Naive thymus-derived CD4-positive, alpha-beta T cell (primary cell): ENCODE data around the gene CXCR2. TPM values are rescaled to one million over a fixed set of nuclear protein-coding genes. Genes with fewer than 3 reads are reported as not detected.

ENCODE experiments used
- ATAC-seq: fragments of 150-1000 bp; cut with Tn5 transposase; 2 replicates; pipeline ENCODE4 v1.10.0; 2021; ENCODE audit warnings: mild to moderate bottlenecking, moderate library complexity
- CTCF ChIA-PET: fragments of 350-600 bp; sonication (Branson Sonifier 250); formaldehyde crosslinking; loops from one replicate; lab custom pipeline; 2021; ENCODE audit warnings: antibody characterized with exemption; lab: Charles Lee
- POLR2A ChIA-PET: fragments of 350-600 bp; sonication (Branson Sonifier 250); formaldehyde crosslinking; loops from one replicate; lab custom pipeline; 2021; ENCODE audit warnings: antibody characterized with exemption, inconsistent platforms; lab: Charles Lee
- DNase-seq, 9 donors: peaks; one replicate each; pipeline versions ENCODE4 v3.0.0 to v3.0.0-alpha.2; 2020 to 2022; ENCODE audit warnings: mixed read lengths in 1 of 9
- H3K27ac ChIP-seq: one replicate; pipeline ENCODE4 v1.7.0; 2013; ENCODE audit warnings: mild to moderate bottlenecking, low read depth, low read length, moderate library complexity
- H3K27me3 ChIP-seq, 2 donors: one replicate each; pipeline ENCODE4 v1.7.0; 2013; ENCODE audit warnings: low read length in 2 of 2, mild to moderate bottlenecking in 2 of 2, moderate library complexity in 2 of 2; ENCODE audit not compliant: control insufficient read depth in 2 of 2, insufficient read depth in 2 of 2
- H3K36me3 ChIP-seq, 3 experiments: 1 replicate in 2 of 3; 2 replicates in 1 of 3; pipeline ENCODE4 v1.7.0; 2013; ENCODE audit warnings: low read length in 3 of 3, mild to moderate bottlenecking in 3 of 3, moderate library complexity in 1 of 3; ENCODE audit not compliant: insufficient read depth in 3 of 3, control insufficient read depth in 2 of 3
- H3K4me1 ChIP-seq, 2 donors: one replicate each; pipeline ENCODE4 v1.7.0; 2013; ENCODE audit warnings: low read length in 2 of 2, mild to moderate bottlenecking in 2 of 2, moderate library complexity in 1 of 2; ENCODE audit not compliant: control insufficient read depth in 2 of 2, insufficient read depth in 2 of 2
- H3K4me3 ChIP-seq: 2 replicates; pipeline ENCODE4 v1.7.0; 2013; ENCODE audit warnings: mild to moderate bottlenecking, low read length
- H3K9me3 ChIP-seq, 3 experiments: 1 replicate in 2 of 3; 2 replicates in 1 of 3; pipeline ENCODE4 v1.7.0; 2013; ENCODE audit warnings: low read length in 3 of 3; ENCODE audit not compliant: control insufficient read depth in 2 of 3
- H3K27ac Mint-ChIP-seq, 9 donors: one replicate each; pipeline ENCODE4 v1.8.0; 2020 to 2022; ENCODE audit warnings: mixed read lengths in 9 of 9, mild to moderate bottlenecking in 8 of 9, moderate library complexity in 5 of 9, inconsistent platforms in 2 of 9
- H3K27me3 Mint-ChIP-seq, 5 donors: one replicate each; pipeline ENCODE4 v1.8.0; 2021 to 2022; ENCODE audit warnings: mixed read lengths in 5 of 5, mild to moderate bottlenecking in 1 of 5
- H3K36me3 Mint-ChIP-seq, 5 donors: one replicate each; pipeline ENCODE4 v1.8.0; 2020 to 2022; ENCODE audit warnings: mixed read lengths in 5 of 5, mild to moderate bottlenecking in 3 of 5, inconsistent platforms in 1 of 5
- H3K4me1 Mint-ChIP-seq, 7 donors: one replicate each; pipeline ENCODE4 v1.8.0; 2020 to 2022; ENCODE audit warnings: mixed read lengths in 7 of 7, mild to moderate bottlenecking in 3 of 7, inconsistent platforms in 1 of 7
- H3K4me3 Mint-ChIP-seq, 10 donors: one replicate each; pipeline ENCODE4 v1.8.0; 2020 to 2022; ENCODE audit warnings: mild to moderate bottlenecking in 10 of 10, mixed read lengths in 10 of 10, moderate library complexity in 6 of 10, inconsistent platforms in 2 of 10
- H3K9me3 Mint-ChIP-seq, 11 donors: one replicate each; pipeline ENCODE4 v1.8.0; 2020 to 2022; ENCODE audit warnings: mixed read lengths in 11 of 11, mild to moderate bottlenecking in 4 of 11, inconsistent platforms in 1 of 11, moderate library complexity in 1 of 11
- intact Hi-C, 2 donors: fragments of 100-400 bp; cut with micrococcal nuclease; formaldehyde crosslinking; loops; one replicate each; pipeline ENCODE4 v1.15.1; 2023
- polyA plus RNA-seq, 2 donors: library from polyadenylated mRNA; unstranded; fragments of 300-500 nt; fragmentation: Illumina TruSeq; gene quantifications; one replicate each; pipeline ENCODE4 v1.2.3, GENCODE V29; 2021
- total RNA-seq, 6 experiments: library from RNA in 5 of 6; stranded (reverse) in 5 of 6; gene quantifications; 1 replicate in 5 of 6; 2 replicates in 1 of 6; pipeline ENCODE4 v1.2.3 and lab custom pipeline; 2021 to 2026

CXCR2 gene
- total and polyA plus RNA-seq, 7 experiments from 2014 or later: 0.13 to 3.0 (median 0.73) TPM; not detected in 4

GRCh38 chr2:218138047-218138446, 12.2 kb downstream of the CXCR2 start:
- ATAC-seq (no peak), DNase-seq (no peak)
- H3K27ac Mint-ChIP-seq: no peak overlapping the region
- peaks cover 0 to 9% (median 0%) of the 10 kb centered on the region in 7 donors for H3K4me1 Mint-ChIP-seq
- H3K27me3 ChIP-seq: no peaks in the 10 kb centered on the region
- H3K9me3 Mint-ChIP-seq: peaks cover 0 to 4% (median 0%) of the 10 kb centered on the region in 11 donors
- H3K36me3 ChIP-seq: no peaks in the 10 kb centered on the region
- H3K9me3 ChIP-seq: no peaks in the 10 kb centered on the region
- ChIA-PET POLR2A (no interaction called here), CTCF (no interaction called here)
- no peak overlapping the region for H3K4me3 ChIP-seq
- no peaks in the 10 kb centered on the region for H3K4me1 ChIP-seq
- peaks cover 17 to 42% (median 32%) of the 10 kb centered on the region in 5 donors for H3K27me3 Mint-ChIP-seq
- intact Hi-C loops: no loop called here
- H3K36me3 Mint-ChIP-seq: no peaks in the 10 kb centered on the region
- no peak overlapping the region for H3K27ac ChIP-seq
- H3K4me3 Mint-ChIP-seq: no peak overlapping the region

GRCh38 chr2:218145124-218145523, 19.3 kb downstream of the CXCR2 start:
- no peaks in the 10 kb centered on the region for H3K27me3 ChIP-seq
- H3K9me3 ChIP-seq: no peaks in the 10 kb centered on the region
- DNase-seq (no peak), ATAC-seq (no peak)
- intact Hi-C loops: no loop called here
- no peak overlapping the region for H3K27ac ChIP-seq
- Mint-ChIP-seq H3K27ac (no peak overlapping the region), H3K9me3 (peaks cover 0 to 7% (median 3%) of the 10 kb centered on the region in 11 donors), H3K4me1 (peaks cover 0 to 5% (median 0%) of the 10 kb centered on the region in 7 donors), H3K4me3 (no peak overlapping the region), H3K27me3 (peaks cover 0 to 28% (median 3%) of the 10 kb centered on the region in 5 donors), H3K36me3 (no peaks in the 10 kb centered on the region)
- H3K36me3 ChIP-seq: no peaks in the 10 kb centered on the region
- no peaks in the 10 kb centered on the region for H3K4me1 ChIP-seq
- H3K4me3 ChIP-seq: no peak overlapping the region
- ChIA-PET POLR2A (no interaction called here), CTCF (no interaction called here)

DNA sequence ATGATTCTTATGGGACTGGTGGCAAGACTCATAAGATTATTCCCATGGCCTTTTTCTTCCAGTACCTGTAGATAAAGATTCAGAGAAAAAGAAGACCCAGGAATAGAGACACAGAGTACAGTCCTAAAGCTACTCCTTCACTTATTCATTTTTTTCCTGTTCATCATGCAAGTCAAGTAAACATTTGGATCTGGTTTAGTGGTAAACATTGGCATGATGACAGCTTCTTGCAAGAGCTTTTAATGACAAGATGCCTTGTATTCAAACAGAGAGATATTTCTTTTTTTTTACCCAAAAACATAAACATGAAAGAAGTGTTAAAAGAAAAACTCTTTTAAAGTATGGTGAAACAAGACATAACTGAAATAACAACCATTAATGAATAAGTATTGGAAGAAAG, 20.2 kb downstream of the CXCR2 start:
- Histone ChIP-seq H3K27me3 (no peaks in the 10 kb centered on the region), H3K27ac (no peak overlapping the region), H3K4me1 (no peaks in the 10 kb centered on the region), H3K9me3 (no peaks in the 10 kb centered on the region), H3K4me3 (no peak overlapping the region), H3K36me3 (no peaks in the 10 kb centered on the region)
- H3K4me3 Mint-ChIP-seq: no peak overlapping the region
- peaks cover 0 to 30% (median 0%) of the 10 kb centered on the region in 5 donors for H3K27me3 Mint-ChIP-seq
- no peaks in the 10 kb centered on the region for H3K36me3 Mint-ChIP-seq
- H3K9me3 Mint-ChIP-seq: peaks cover 0 to 7% (median 3%) of the 10 kb centered on the region in 11 donors
- intact Hi-C loops: no loop called here
- peaks cover 0 to 8% (median 0%) of the 10 kb centered on the region in 7 donors for H3K4me1 Mint-ChIP-seq
- no peak for ATAC-seq
- ChIA-PET CTCF (no interaction called here), POLR2A (interaction anchor here (0.7 kb wide), 1 partner anchor 22 kb away, joined by 3 read pairs; no protein-coding TSS in a partner anchor)
- DNase-seq: no peak
- no peak overlapping the region for H3K27ac Mint-ChIP-seq

- CTCF ChIA-PET: no interaction called here
Observed at GRCh38 chr2:218149098-218149497, 23.3 kb downstream of the CXCR2 start.

DNA sequence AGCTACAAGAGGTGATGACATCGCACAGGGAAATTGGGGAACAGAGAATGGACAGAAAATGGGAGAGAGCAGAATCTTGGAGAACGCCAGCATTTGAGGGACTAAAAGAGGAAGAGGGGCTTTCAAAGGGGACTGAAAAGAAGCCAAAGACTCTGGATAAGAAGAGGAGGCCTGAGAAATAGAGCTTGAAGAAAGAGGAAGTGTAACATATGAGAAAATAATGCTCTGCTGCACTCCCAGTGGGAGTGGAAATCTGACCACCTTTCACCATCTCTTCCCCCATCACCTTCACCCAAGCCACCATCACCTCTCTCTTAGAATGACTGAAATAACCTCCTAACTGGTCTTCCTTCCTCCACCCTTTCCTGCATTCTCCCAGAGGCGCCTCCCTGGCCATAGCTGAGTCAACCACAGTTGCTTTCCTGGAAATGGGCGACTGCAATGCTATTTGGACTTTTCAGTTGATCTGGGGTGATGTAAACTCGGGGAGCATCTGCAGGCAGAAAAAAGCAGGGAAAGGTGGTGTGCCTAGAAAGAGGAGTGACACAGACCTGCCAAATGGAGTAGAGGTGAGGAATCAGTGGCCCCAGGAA, 24.1 kb downstream of the CXCR2 start:
- H3K36me3 Mint-ChIP-seq: no peaks in the 10 kb centered on the region
- H3K27me3 Mint-ChIP-seq: peaks cover 0 to 30% (median 0%) of the 10 kb centered on the region in 5 donors
- H3K27ac Mint-ChIP-seq: no peak overlapping the region
- peaks cover 0 to 8% (median 0%) of the 10 kb centered on the region in 7 donors for H3K4me1 Mint-ChIP-seq
- H3K4me3 Mint-ChIP-seq: no peak overlapping the region
- Histone ChIP-seq H3K27ac (no peak overlapping the region), H3K9me3 (no peaks in the 10 kb centered on the region), H3K4me1 (no peaks in the 10 kb centered on the region), H3K4me3 (no peak overlapping the region), H3K36me3 (no peaks in the 10 kb centered on the region), H3K27me3 (no peaks in the 10 kb centered on the region)
- ChIA-PET POLR2A (no interaction called here), CTCF (no interaction called here)
- no peak for DNase-seq
- no peak for ATAC-seq
- intact Hi-C loops: no loop called here
- peaks cover 0 to 6% (median 0%) of the 10 kb centered on the region in 11 donors for H3K9me3 Mint-ChIP-seq

More at GRCh38 chr2:218149098-218149497, 23.3 kb downstream of the CXCR2 start:
- no peak overlapping the region for H3K27ac Mint-ChIP-seq
- DNase-seq (no peak), ATAC-seq (no peak)
- H3K4me1 ChIP-seq: no peaks in the 10 kb centered on the region
- peaks cover 0 to 7% (median 0%) of the 10 kb centered on the region in 11 donors for H3K9me3 Mint-ChIP-seq
- peaks cover 0 to 27% (median 0%) of the 10 kb centered on the region in 5 donors for H3K27me3 Mint-ChIP-seq
- no peak overlapping the region for H3K4me3 Mint-ChIP-seq
- no peaks in the 10 kb centered on the region for H3K36me3 ChIP-seq
- intact Hi-C loops: no loop called here
- peaks cover 0 to 8% (median 0%) of the 10 kb centered on the region in 7 donors for H3K4me1 Mint-ChIP-seq
- H3K27ac ChIP-seq: no peak overlapping the region
- no peaks in the 10 kb centered on the region for H3K36me3 Mint-ChIP-seq
- no peaks in the 10 kb centered on the region for H3K9me3 ChIP-seq
- no peak overlapping the region for H3K4me3 ChIP-seq
- POLR2A ChIA-PET: interaction anchor here (0.6 kb wide), 1 partner anchor 34 kb away, joined by 3 read pairs; no protein-coding TSS in a partner anchor
- H3K27me3 ChIP-seq: no peaks in the 10 kb centered on the region

- Mint-ChIP-seq H3K36me3 (no peaks in the 10 kb centered on the region), H3K9me3 (peaks cover 0 to 1% (median 0%) of the 10 kb centered on the region in 11 donors), H3K4me3 (no peak overlapping the region), H3K4me1 (peaks cover 0 to 8% (median 0%) of the 10 kb centered on the region in 7 donors), H3K27me3 (peaks cover 0 to 38% (median 0%) of the 10 kb centered on the region in 5 donors), H3K27ac (no peak overlapping the region)
- no peak for ATAC-seq
- POLR2A ChIA-PET: no interaction called here
- H3K9me3 ChIP-seq: no peaks in the 10 kb centered on the region
- H3K27ac ChIP-seq: no peak overlapping the region
- no peaks in the 10 kb centered on the region for H3K4me1 ChIP-seq
- CTCF ChIA-PET: no interaction called here
- H3K27me3 ChIP-seq: no peaks in the 10 kb centered on the region
- no peak for DNase-seq
- intact Hi-C loops: no loop called here
- H3K4me3 ChIP-seq: no peak overlapping the region
- H3K36me3 ChIP-seq: no peaks in the 10 kb centered on the region
Observed at GRCh38 chr2:218152172-218152571, 26.3 kb downstream of the CXCR2 start.

DNA sequence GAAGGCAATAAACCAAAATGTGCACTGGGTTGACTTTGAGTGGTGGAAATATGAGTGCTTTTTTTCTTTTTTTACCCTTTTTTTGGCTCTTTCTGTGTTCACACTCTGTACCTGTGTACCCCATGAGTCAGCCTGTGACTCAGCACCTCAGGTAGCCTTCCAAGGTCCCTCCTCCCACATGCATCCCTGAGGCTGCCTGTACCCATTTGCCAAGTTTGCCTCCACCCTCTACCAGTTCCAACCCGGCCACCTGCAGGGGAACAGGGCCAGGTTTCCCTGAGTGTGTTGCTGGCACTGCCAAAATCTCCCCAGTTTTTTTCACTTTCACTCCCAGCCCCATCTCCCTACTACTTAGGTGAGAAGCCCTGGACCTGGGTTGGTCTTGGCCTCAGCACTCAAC, 26.9 kb downstream of the CXCR2 start:
- no peaks in the 10 kb centered on the region for H3K27me3 ChIP-seq
- intact Hi-C loops: no loop called here
- CTCF ChIA-PET: no interaction called here

More for the DNA sequence above, 26.9 kb downstream of the CXCR2 start:
- H3K4me1 ChIP-seq: no peaks in the 10 kb centered on the region
- H3K27ac Mint-ChIP-seq: no peak overlapping the region
- H3K27ac ChIP-seq: no peak overlapping the region
- POLR2A ChIA-PET: interaction anchor here (0.6 kb wide), 1 partner anchor 19 kb away, joined by 3 read pairs; no protein-coding TSS in a partner anchor
- no peaks in the 10 kb centered on the region for H3K36me3 ChIP-seq
- no peaks in the 10 kb centered on the region for H3K9me3 ChIP-seq
- ATAC-seq (no peak), DNase-seq (no peak)
- no peaks in the 10 kb centered on the region for H3K36me3 Mint-ChIP-seq
- H3K4me3 ChIP-seq: no peak overlapping the region
- H3K4me1 Mint-ChIP-seq: peaks cover 0 to 8% (median 0%) of the 10 kb centered on the region in 7 donors
- peaks cover 0 to 42% (median 0%) of the 10 kb centered on the region in 5 donors for H3K27me3 Mint-ChIP-seq
- no peak overlapping the region for H3K4me3 Mint-ChIP-seq
- peaks cover 0 to 1% (median 0%) of the 10 kb centered on the region in 11 donors for H3K9me3 Mint-ChIP-seq
